Natural killer cell treated with Interleukin-12 subunit alpha and Interleukin-12 subunit beta and Interleukin-15 and Interleukin-18, amount 100 ng/mL, for 72 hours (primary cell): Measurements from ENCODE around the gene TMEM182. TPM values are rescaled to one million over a fixed set of nuclear protein-coding genes. Genes with fewer than 3 reads are reported as not detected.

ENCODE experiments used
- ATAC-seq, 2 donors: fragments of 150-1000 bp; cut with Tn5 transposase in 1 of 2; sonication (Bioruptor Pico), chemical (Tn5 transposase) in 1 of 2; 2 replicates each; pipeline ENCODE4 v1.10.0; 2021
- DNase-seq: peaks from one replicate; pipeline ENCODE4 v3.0.0; 2022; ENCODE audit warnings: low spot score
- H3K27ac Mint-ChIP-seq, 2 donors: 1 replicate in 1 of 2; 2 replicates in 1 of 2; pipeline ENCODE4 v1.8.0; 2022; ENCODE audit warnings: mixed read lengths in 2 of 2, mild to moderate bottlenecking in 1 of 2, moderate library complexity in 1 of 2
- H3K27me3 Mint-ChIP-seq, 2 donors: 1 replicate in 1 of 2; 2 replicates in 1 of 2; pipeline ENCODE4 v1.8.0; 2022; ENCODE audit warnings: mixed read lengths in 2 of 2
- H3K36me3 Mint-ChIP-seq: one replicate; pipeline ENCODE4 v1.8.0; 2022; ENCODE audit warnings: mixed read lengths
- H3K4me1 Mint-ChIP-seq, 2 donors: 1 replicate in 1 of 2; 2 replicates in 1 of 2; pipeline ENCODE4 v1.8.0; 2022; ENCODE audit warnings: low read depth in 2 of 2, mixed read lengths in 2 of 2, mild to moderate bottlenecking in 1 of 2
- H3K4me3 Mint-ChIP-seq: one replicate; pipeline ENCODE4 v1.8.0; 2022; ENCODE audit warnings: mixed read lengths
- H3K9me3 Mint-ChIP-seq: 2 replicates; pipeline ENCODE4 v1.8.0; 2022; ENCODE audit warnings: mixed read lengths
- total RNA-seq, 2 donors: library from RNA; stranded (reverse); gene quantifications; one replicate each; pipeline ENCODE4 v1.2.3, GENCODE V29; 2022

TMEM182 gene
- total RNA-seq, 2 donors from 2014 or later: 3.6 to 4.8 TPM

- no peaks in the 10 kb centered on the region for H3K27me3 Mint-ChIP-seq
- H3K4me3 Mint-ChIP-seq: no peak overlapping the region
- H3K27ac Mint-ChIP-seq: no peak overlapping the region
- DNase-seq: no peak
- H3K9me3 Mint-ChIP-seq: no peaks in the 10 kb centered on the region
- no peaks in the 10 kb centered on the region for H3K4me1 Mint-ChIP-seq
- no peak for ATAC-seq
- no peaks in the 10 kb centered on the region for H3K36me3 Mint-ChIP-seq
These were observed 13.7 kb upstream of the TMEM182 start for GRCh38 chr2:102748107-102748506.

- DNase-seq (no peak), ATAC-seq (no peak)
- Mint-ChIP-seq H3K27ac (no peak overlapping the region), H3K4me3 (no peak overlapping the region), H3K4me1 (no peaks in the 10 kb centered on the region), H3K9me3 (no peaks in the 10 kb centered on the region), H3K27me3 (no peaks in the 10 kb centered on the region), H3K36me3 (no peaks in the 10 kb centered on the region)
These were observed 11.9 kb upstream of the TMEM182 start for GRCh38 chr2:102749938-102750337.

GRCh38 chr2:102753563-102754159 lies 8.2 kb upstream of the TMEM182 start:
- ATAC-seq: no peak
- Mint-ChIP-seq H3K9me3 (no peaks in the 10 kb centered on the region), H3K4me3 (no peak overlapping the region), H3K27ac (no peak overlapping the region), H3K36me3 (no peaks in the 10 kb centered on the region), H3K27me3 (no peaks in the 10 kb centered on the region), H3K4me1 (no peaks in the 10 kb centered on the region)
- DNase-seq: no peak

GRCh38 chr2:102754456-102755145 lies 7.2 kb upstream of the TMEM182 start:
- Mint-ChIP-seq H3K36me3 (no peaks in the 10 kb centered on the region), H3K4me3 (no peak overlapping the region), H3K9me3 (no peaks in the 10 kb centered on the region), H3K4me1 (no peaks in the 10 kb centered on the region), H3K27ac (no peak overlapping the region), H3K27me3 (no peaks in the 10 kb centered on the region)
- ATAC-seq (no peak), DNase-seq (no peak)

- H3K4me1 Mint-ChIP-seq: no peaks in the 10 kb centered on the region
- DNase-seq (no peak), ATAC-seq (no peak)
- no peak overlapping the region for H3K27ac Mint-ChIP-seq
- no peak overlapping the region for H3K4me3 Mint-ChIP-seq
- H3K27me3 Mint-ChIP-seq: no peaks in the 10 kb centered on the region
- H3K36me3 Mint-ChIP-seq: no peaks in the 10 kb centered on the region
- H3K9me3 Mint-ChIP-seq: no peaks in the 10 kb centered on the region
These were observed 6.5 kb upstream of the TMEM182 start for GRCh38 chr2:102755284-102755683.

GRCh38 chr2:102758439-102758838 lies 3.4 kb upstream of the TMEM182 start:
- DNase-seq: no peak
- Mint-ChIP-seq H3K27me3 (no peaks in the 10 kb centered on the region), H3K9me3 (no peaks in the 10 kb centered on the region), H3K27ac (no peak overlapping the region), H3K36me3 (no peaks in the 10 kb centered on the region), H3K4me1 (no peaks in the 10 kb centered on the region), H3K4me3 (no peak overlapping the region)
- ATAC-seq: no peak

GRCh38 chr2:102764083-102764482 lies 2.3 kb downstream of the TMEM182 start:
- Mint-ChIP-seq H3K4me1 (no peaks in the 10 kb centered on the region), H3K4me3 (no peak overlapping the region), H3K27ac (no peak overlapping the region), H3K36me3 (no peaks in the 10 kb centered on the region), H3K9me3 (no peaks in the 10 kb centered on the region), H3K27me3 (no peaks in the 10 kb centered on the region)
- ATAC-seq: no peak
- DNase-seq: no peak

- DNase-seq (no peak), ATAC-seq (no peak)
- Mint-ChIP-seq H3K9me3 (no peaks in the 10 kb centered on the region), H3K36me3 (no peaks in the 10 kb centered on the region), H3K27me3 (no peaks in the 10 kb centered on the region), H3K27ac (no peak overlapping the region), H3K4me1 (no peaks in the 10 kb centered on the region), H3K4me3 (no peak overlapping the region)
These were observed 3.2 kb downstream of the TMEM182 start for GRCh38 chr2:102765061-102765460.

GRCh38 chr2:102768253-102768652 lies 6.4 kb downstream of the TMEM182 start:
- H3K4me3 Mint-ChIP-seq: no peak overlapping the region
- no peaks in the 10 kb centered on the region for H3K9me3 Mint-ChIP-seq
- no peak overlapping the region for H3K27ac Mint-ChIP-seq

GRCh38 chr2:102768892-102769291 lies 7.1 kb downstream of the TMEM182 start:
- H3K27ac Mint-ChIP-seq: no peak overlapping the region
- H3K27me3 Mint-ChIP-seq: no peaks in the 10 kb centered on the region
- H3K4me1 Mint-ChIP-seq: no peaks in the 10 kb centered on the region
- no peak for ATAC-seq
- no peaks in the 10 kb centered on the region for H3K9me3 Mint-ChIP-seq
- H3K4me3 Mint-ChIP-seq: no peak overlapping the region
- H3K36me3 Mint-ChIP-seq: no peaks in the 10 kb centered on the region
- DNase-seq: no peak

More at GRCh38 chr2:102768253-102768652, 6.4 kb downstream of the TMEM182 start:
- ATAC-seq: no peak
- no peaks in the 10 kb centered on the region for H3K36me3 Mint-ChIP-seq
- no peaks in the 10 kb centered on the region for H3K27me3 Mint-ChIP-seq
- no peak for DNase-seq
- H3K4me1 Mint-ChIP-seq: no peaks in the 10 kb centered on the region

- Mint-ChIP-seq H3K36me3 (no peaks in the 10 kb centered on the region), H3K9me3 (no peaks in the 10 kb centered on the region), H3K4me1 (no peaks in the 10 kb centered on the region), H3K27me3 (no peaks in the 10 kb centered on the region), H3K27ac (no peak overlapping the region), H3K4me3 (no peak overlapping the region)
- no peak for DNase-seq
- ATAC-seq: no peak
These were observed 8.7 kb downstream of the TMEM182 start for GRCh38 chr2:102770506-102770905.

- Mint-ChIP-seq H3K4me3 (no peak overlapping the region), H3K4me1 (no peaks in the 10 kb centered on the region), H3K9me3 (no peaks in the 10 kb centered on the region), H3K27ac (no peak overlapping the region), H3K36me3 (no peaks in the 10 kb centered on the region), H3K27me3 (no peaks in the 10 kb centered on the region)
- ATAC-seq: no peak
- DNase-seq: no peak
These were observed 9.3 kb downstream of the TMEM182 start for GRCh38 chr2:102771114-102771513.

- no peaks in the 10 kb centered on the region for H3K27me3 Mint-ChIP-seq
- no peaks in the 10 kb centered on the region for H3K9me3 Mint-ChIP-seq
- H3K4me3 Mint-ChIP-seq: no peak overlapping the region
- no peak for DNase-seq
- no peaks in the 10 kb centered on the region for H3K36me3 Mint-ChIP-seq
- H3K4me1 Mint-ChIP-seq: no peaks in the 10 kb centered on the region
- no peak overlapping the region for H3K27ac Mint-ChIP-seq
- no peak for ATAC-seq
These were observed 10.8 kb downstream of the TMEM182 start for GRCh38 chr2:102772659-102773058.

GRCh38 chr2:102773149-102773705 lies 11.4 kb downstream of the TMEM182 start:
- ATAC-seq (peak in 1 of 2 donors; percentile 20), DNase-seq (no peak)
- no peak overlapping the region for H3K27ac Mint-ChIP-seq
- no peaks in the 10 kb centered on the region for H3K4me1 Mint-ChIP-seq
- no peak overlapping the region for H3K4me3 Mint-ChIP-seq
- H3K36me3 Mint-ChIP-seq: no peaks in the 10 kb centered on the region
- no peaks in the 10 kb centered on the region for H3K27me3 Mint-ChIP-seq
- H3K9me3 Mint-ChIP-seq: no peaks in the 10 kb centered on the region
